ENCODE measurements around the gene DSE. TPM values are rescaled to one million over a fixed set of nuclear protein-coding genes. Genes with fewer than 3 reads are reported as not detected.

The DSE gene
- total RNA-seq, 1 donor: 93.3 TPM

DNA sequence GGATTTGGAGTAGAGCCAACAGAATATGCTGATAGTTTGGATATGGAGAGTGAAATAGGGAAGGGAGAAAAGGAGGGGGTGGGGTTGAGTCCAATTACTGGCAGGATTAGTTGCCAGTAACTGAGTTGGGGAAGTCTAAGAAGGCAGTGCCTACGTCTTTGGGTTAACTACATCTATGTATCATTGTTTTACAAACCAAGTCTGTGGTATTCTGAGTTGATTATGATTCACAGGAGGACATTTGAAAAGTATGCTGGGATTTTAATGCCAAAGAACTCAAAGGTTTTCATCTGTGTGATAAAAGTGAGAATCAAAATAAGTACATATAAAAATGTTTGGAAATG is 14.7 kb downstream of the DSE start:
- no peak overlapping the region for H3K4me3 ChIP-seq (ENCODE audit: low read depth, low read length)
- TF ChIP-seq CTCF (IDR thresholded peaks at IDR 0.05; ENCODE audit: insufficient read depth, low read depth, low read length): no peak
- DNase-seq (ENCODE audit: low read depth): peak; percentile 31

DNA sequence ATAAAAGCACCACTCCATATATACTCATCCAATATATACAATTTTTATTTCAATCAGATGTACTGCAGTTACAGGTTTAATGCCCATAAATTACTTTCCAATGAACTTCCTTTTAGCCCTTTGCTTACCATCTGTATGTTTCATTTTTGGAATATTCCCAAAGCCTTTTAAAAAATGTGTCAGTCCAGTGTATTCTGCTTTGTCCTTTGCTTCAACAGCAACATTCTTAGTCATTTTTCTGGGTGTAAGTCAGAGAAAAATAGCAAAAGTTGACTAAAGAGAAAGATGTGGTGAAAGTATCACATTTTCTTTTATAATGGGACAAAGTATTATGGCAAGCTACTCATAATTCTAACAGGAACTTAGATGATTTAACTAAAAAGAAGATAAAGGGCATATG is 15.2 kb downstream of the DSE start:
- no peak overlapping the region for H3K4me3 ChIP-seq (ENCODE audit: low read depth, low read length)
- no peak for TF ChIP-seq CTCF (IDR thresholded peaks at IDR 0.05; ENCODE audit: insufficient read depth, low read depth, low read length)
- no peak for DNase-seq (ENCODE audit: low read depth)

DNA sequence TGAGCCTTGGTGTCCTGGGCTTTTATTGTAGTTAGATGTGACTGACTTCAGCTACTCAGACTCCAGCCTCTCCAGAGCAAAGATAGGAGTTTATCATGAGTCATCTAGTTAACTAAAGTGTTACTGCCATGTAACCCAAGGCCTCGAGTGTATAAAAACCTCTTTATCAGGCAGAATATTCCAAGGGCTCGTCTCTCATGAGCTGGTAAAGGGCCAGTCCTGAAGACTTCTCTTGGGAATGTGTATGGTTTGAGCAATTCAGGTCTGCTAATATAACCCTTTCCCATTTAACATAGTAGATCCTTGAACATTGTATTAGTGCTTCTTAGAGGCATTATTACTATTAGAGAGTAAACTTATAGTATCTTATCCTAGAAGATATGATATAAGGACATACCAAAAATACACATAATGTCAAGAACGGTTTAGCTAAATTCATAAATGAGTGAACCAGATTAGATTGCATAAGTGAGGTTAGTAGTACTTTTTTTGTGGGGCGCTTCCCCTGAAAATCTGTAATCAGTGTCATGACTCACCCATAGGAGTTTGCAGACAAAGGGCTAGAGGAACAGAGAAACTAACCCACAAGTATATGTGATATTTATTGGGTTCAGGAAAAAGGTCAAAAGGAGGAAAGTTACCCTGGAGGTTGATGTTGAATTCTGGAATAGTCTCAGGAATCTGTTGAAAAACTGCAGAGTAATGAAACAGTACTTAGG is 16.0 kb downstream of the DSE start:
- H3K4me3 ChIP-seq (ENCODE audit: low read depth, low read length): no peak overlapping the region
- peak; percentile 93 for DNase-seq (ENCODE audit: low read depth)
- TF ChIP-seq CTCF (IDR thresholded peaks at IDR 0.05; ENCODE audit: insufficient read depth, low read depth, low read length): no peak

DNA sequence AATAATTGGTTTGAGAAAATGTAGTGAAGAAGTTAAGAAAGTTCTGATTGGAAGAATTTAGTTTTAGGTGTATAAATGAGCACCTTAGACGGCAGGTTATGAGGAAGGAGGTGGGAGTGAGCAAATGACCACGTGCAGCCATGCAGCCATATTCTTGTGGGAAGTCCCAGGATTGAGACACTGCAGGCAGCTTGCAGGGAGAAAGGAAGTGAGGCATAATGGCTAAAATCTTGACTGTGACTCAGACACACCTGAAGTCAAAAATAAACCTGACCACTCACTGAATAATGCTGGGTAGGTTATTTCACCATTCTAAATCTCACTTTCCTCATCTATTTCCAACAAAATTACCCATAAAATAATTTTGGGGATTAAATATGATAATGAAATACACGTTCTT is 16.6 kb downstream of the DSE start:
- peak; percentile 82 for DNase-seq (ENCODE audit: low read depth)
- TF ChIP-seq CTCF (IDR thresholded peaks at IDR 0.05; ENCODE audit: insufficient read depth, low read depth, low read length): no peak

GRCh38 chr6:116388924-116389323 is 18.2 kb downstream of the DSE start:
- no peak for TF ChIP-seq CTCF (IDR thresholded peaks at IDR 0.05; ENCODE audit: insufficient read depth, low read depth, low read length)
- no peak for DNase-seq (ENCODE audit: low read depth)
- H3K4me3 ChIP-seq (ENCODE audit: low read depth, low read length): no peak overlapping the region

More for the DNA sequence above, 16.6 kb downstream of the DSE start:
- no peak overlapping the region for H3K4me3 ChIP-seq (ENCODE audit: low read depth, low read length)

GRCh38 chr6:116389357-116389756 is 18.6 kb downstream of the DSE start:
- no peak for DNase-seq (ENCODE audit: low read depth)
- no peak overlapping the region for H3K4me3 ChIP-seq (ENCODE audit: low read depth, low read length)
- no peak for TF ChIP-seq CTCF (IDR thresholded peaks at IDR 0.05; ENCODE audit: insufficient read depth, low read depth, low read length)

DNA sequence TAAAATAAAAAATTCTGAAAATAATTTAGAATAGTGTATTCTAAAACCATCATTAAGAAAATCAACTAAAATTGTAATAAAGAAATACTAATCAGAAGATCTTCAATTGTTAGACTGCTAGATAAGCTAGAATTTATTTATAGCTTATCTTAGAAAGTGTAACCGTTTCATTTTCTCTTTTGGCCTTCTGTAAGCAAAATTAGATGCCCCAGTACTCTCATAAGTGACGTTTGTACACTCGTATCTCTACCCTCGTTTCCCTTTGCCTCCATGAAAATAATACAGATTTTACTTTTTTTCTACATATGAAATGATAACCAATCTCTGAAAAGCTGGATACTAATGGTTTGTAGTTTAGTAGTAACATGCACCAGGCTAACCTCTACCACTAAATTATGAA is 19.8 kb downstream of the DSE start:
- TF ChIP-seq CTCF (IDR thresholded peaks at IDR 0.05; ENCODE audit: insufficient read depth, low read depth, low read length): no peak
- no peak for DNase-seq (ENCODE audit: low read depth)
- H3K4me3 ChIP-seq (ENCODE audit: low read depth, low read length): no peak overlapping the region

All from fibroblast of villous mesenchyme (primary cell).